K562 (cell line): ENCODE measurements around the gene SND1. TPM values are rescaled to one million over a fixed set of nuclear protein-coding genes. Genes with fewer than 3 reads are reported as not detected.

Experiments used
- ATAC-seq: fragments of 200-7000 bp; cut with Tn5 transposase; 3 replicates; pipeline ENCODE4 v1.9.1; 2020; ENCODE audit warnings: moderate library complexity
- BruUV-seq: library from RNA; stranded (reverse); fragments of 400-500 nt; replicated peaks from 2 replicates; lab custom pipeline; 2021; lab: Mats Ljungman, UMichigan
- CTCF ChIA-PET: fragments of 300-600 bp; formaldehyde crosslinking; extraction: SDS; loops from one replicate; lab custom pipeline; 2021; ENCODE audit warnings: low intra/inter-chr PET ratio; lab: Yijun Ruan, JAX
- POLR2A ChIA-PET: fragments of 300-600, 350-650 bp; sonication (Branson Sonifier 250); formaldehyde crosslinking; extraction: SDS; loops from one replicate; lab custom pipeline; 2021; ENCODE audit warnings: antibody characterized with exemption, inconsistent platforms; lab: Yijun Ruan, JAX
- DNase-seq, 4 experiments: peaks; one replicate each; pipeline versions ENCODE4 v3.0.0 to v3.0.0-alpha.2; 2011 to 2018; ENCODE audit warnings: low spot score in 3 of 4, mixed read lengths in 3 of 4; ENCODE audit errors: extremely low read depth in 1 of 4
- FAIRE-seq: peaks from 2 replicates; lab custom pipeline; 2011; peaks lifted over from hg19 to GRCh38; lab: Jason Lieb, UNC
- H2AFZ ChIP-seq: 2 replicates; pipeline ENCODE4 v1.6.0; 2011; ENCODE audit warnings: low read depth, low read length, control low read depth, inconsistent platforms
- H3K27ac ChIP-seq: fragments of 200-600 bp; 3 replicates; pipeline ENCODE4 v1.8.0; 2011; ENCODE audit warnings: low read depth, mild to moderate bottlenecking, control low read depth, inconsistent platforms, low read length, moderate library complexity, mixed read lengths; ENCODE audit errors: extremely low read depth
- H3K27me3 ChIP-seq, 2 experiments: fragments of 300-600 bp in 1 of 2; 2 replicates in 1 of 2; 3 replicates in 1 of 2; pipeline versions ENCODE4 v1.6.0 to v1.8.0; 2011; ENCODE audit warnings: inconsistent platforms in 2 of 2, low read length in 2 of 2, mild to moderate bottlenecking in 1 of 2, mixed read lengths in 1 of 2, moderate library complexity in 1 of 2; ENCODE audit not compliant: control insufficient read depth in 2 of 2, insufficient read depth in 2 of 2
- H3K36me3 ChIP-seq: fragments of 300-600 bp; 3 replicates; pipeline ENCODE4 v1.8.0; 2011; ENCODE audit warnings: mild to moderate bottlenecking, low read length, inconsistent platforms; ENCODE audit not compliant: control insufficient read depth, insufficient read depth
- H3K4me1 ChIP-seq, 2 experiments: fragments of 200-600 bp in 1 of 2; replicated peaks in 1 of 2; 2 replicates in 1 of 2; 3 replicates in 1 of 2; pipeline versions ENCODE4 v1.5.1 to v1.8.0; 2011; ENCODE audit warnings: inconsistent platforms in 2 of 2, low read length in 2 of 2, mild to moderate bottlenecking in 1 of 2, mixed read lengths in 1 of 2, moderate library complexity in 1 of 2; ENCODE audit not compliant: control insufficient read depth in 2 of 2, insufficient read depth in 2 of 2
- H3K4me2 ChIP-seq: 2 replicates; pipeline ENCODE4 v1.6.1; 2011; ENCODE audit warnings: low read length, control low read depth, inconsistent platforms, mixed read lengths; ENCODE audit not compliant: insufficient read depth
- H3K4me3 ChIP-seq: fragments of 200-600 bp; sonication (generic), shearing (Covaris generic); 2 replicates; pipeline ENCODE4 v1.5.1; 2016; ENCODE audit warnings: control low read depth, inconsistent platforms
- H3K79me2 ChIP-seq: fragments of 200-600 bp; 3 replicates; pipeline ENCODE4 v1.8.0; 2011; ENCODE audit warnings: low read length, inconsistent platforms; ENCODE audit not compliant: control insufficient read depth, insufficient read depth
- H3K9ac ChIP-seq, 2 experiments: 2 replicates each; pipeline versions ENCODE4 v1.6.0 to v1.6.1; 2011; ENCODE audit warnings: low read depth in 2 of 2, low read length in 2 of 2, control low read depth in 1 of 2, inconsistent platforms in 1 of 2, mild to moderate bottlenecking in 1 of 2, mixed read lengths in 1 of 2; ENCODE audit not compliant: insufficient read depth in 1 of 2
- H3K9me1 ChIP-seq: one replicate; pipeline ENCODE4 v1.6.0; 2011; ENCODE audit warnings: inconsistent platforms, mild to moderate bottlenecking, low read length, moderate library complexity; ENCODE audit not compliant: control insufficient read depth, insufficient read depth
- H3K9me3 ChIP-seq: replicated peaks from 2 replicates; pipeline ENCODE4 v1.5.1; 2011; ENCODE audit warnings: low read depth, low read length, inconsistent platforms; ENCODE audit not compliant: control insufficient read depth, insufficient read depth
- H4K20me1 ChIP-seq: replicated peaks from 2 replicates; pipeline ENCODE4 v1.6.1; 2011; ENCODE audit warnings: low read length, inconsistent platforms, mixed read lengths; ENCODE audit not compliant: control insufficient read depth, insufficient read depth
- ATF3 ChIP-seq, 2 experiments: fragments of 450-650 bp in 1 of 2; sonication (generic) in 1 of 2; formaldehyde crosslinking in 1 of 2; IDR thresholded peaks in 1 of 2; conservative IDR thresholded peaks in 1 of 2; 2 replicates each; pipeline versions ENCODE4 v1.6.1 to v1.8.1; 2016 to 2023; ENCODE audit warnings: mild to moderate bottlenecking in 2 of 2, moderate library complexity in 2 of 2, inconsistent platforms in 1 of 2, missing genetic modification reagents in 1 of 2
- CBFA2T3 ChIP-seq: fragments of 450-650 bp; IDR thresholded peaks from 2 replicates; pipeline ENCODE4 v1.6.1; 2017
- JUN ChIP-seq, 2 experiments: sonication (generic) in 1 of 2; formaldehyde crosslinking in 1 of 2; IDR thresholded peaks; 2 replicates each; pipeline versions ENCODE4 v1.6.1 to v1.8.0; 2012 to 2022; ENCODE audit warnings: borderline replicate concordance in 2 of 2, mild to moderate bottlenecking in 2 of 2, improper control_type of control experiment in 1 of 2, low read depth in 1 of 2, low read length in 1 of 2, missing genetic modification reagents in 1 of 2
- JUND ChIP-seq, 2 experiments: IDR thresholded peaks; 2 replicates in 1 of 2; 3 replicates in 1 of 2; pipeline ENCODE4 v1.6.1; 2011; ENCODE audit warnings: borderline replicate concordance in 2 of 2, low read depth in 2 of 2, low read length in 2 of 2, improper control_type of control experiment in 1 of 2, missing biosample characterization in 1 of 2, missing genetic modification characterization in 1 of 2, missing genetic modification reagents in 1 of 2
- MBD2 ChIP-seq: sonication (generic); IDR thresholded peaks from 2 replicates; pipeline ENCODE4 v1.6.1; 2016; ENCODE audit warnings: low read depth, borderline replicate concordance
- NR2C2 ChIP-seq, 2 experiments: fragments of 200-800 bp in 1 of 2; sonication (Bioruptor generic) in 1 of 2; sonication (generic) in 1 of 2; formaldehyde crosslinking in 1 of 2; IDR thresholded peaks; 2 replicates each; pipeline versions ENCODE4 v1.6.1 to v1.8.0; 2016 to 2022; ENCODE audit warnings: mild to moderate bottlenecking in 1 of 2, missing compliant biosample characterization in 1 of 2, missing genetic modification characterization in 1 of 2, missing genetic modification reagents in 1 of 2
- PYGO2 ChIP-seq: fragments of 450-650 bp; IDR thresholded peaks from 2 replicates; pipeline ENCODE4 v1.6.1; 2016; ENCODE audit warnings: mild to moderate bottlenecking, missing genetic modification characterization, moderate library complexity, missing compliant biosample characterization
- TCF3 ChIP-seq: sonication (generic); formaldehyde crosslinking; IDR thresholded peaks from 2 replicates; pipeline ENCODE4 v1.4.0; 2020; ENCODE audit warnings: mild to moderate bottlenecking, missing genetic modification reagents
- TEAD4 ChIP-seq, 2 experiments: sonication (generic) in 1 of 2; formaldehyde crosslinking in 1 of 2; IDR thresholded peaks; 2 replicates each; pipeline versions ENCODE4 v1.6.1 to v1.8.0; 2012 to 2022; ENCODE audit warnings: borderline replicate concordance in 1 of 2, inconsistent platforms in 1 of 2, low read length in 1 of 2, mild to moderate bottlenecking in 1 of 2, missing genetic modification reagents in 1 of 2
- ZBTB33 ChIP-seq: sonication (generic); formaldehyde crosslinking; IDR thresholded peaks from 2 replicates; pipeline ENCODE4 v1.8.1; 2023; ENCODE audit warnings: mild to moderate bottlenecking, missing genetic modification reagents
- ZBTB8A ChIP-seq: fragments of 450-650 bp; IDR thresholded peaks from 2 replicates; pipeline ENCODE4 v1.6.1; 2018; ENCODE audit warnings: mild to moderate bottlenecking, moderate library complexity; ENCODE audit not compliant: partially characterized antibody
- WGBS: fragments of 100-300 bp; shearing (Covaris generic); methylation state at CpG from one replicate; pipeline ENCODE4 v1.1.6; 2016; ENCODE audit warnings: low coverage, mixed read lengths; ENCODE audit not compliant: insufficient coverage; ENCODE audit errors: missing lambda C conversion rate; 5-methylcytosine and 5-hydroxymethylcytosine counted together
- in situ Hi-C: fragments of 300-500 bp; cut with MboI; formaldehyde crosslinking; loops from 4 replicates; pipeline ENCODE4 v1.15.0; 2018; ENCODE audit warnings: inconsistent platforms, mixed read lengths
- intact Hi-C: fragments of 100-400 bp; cut with micrococcal nuclease; formaldehyde crosslinking; loops from 2 replicates; pipeline ENCODE4 v1.14.2; 2022
- polyA plus RNA-seq, 8 experiments: library from polyadenylated mRNA; depleted of rRNA in 4 of 8; stranded (reverse) in 5 of 8; unstranded in 3 of 8; fragments of >200 nt; fragmentation: Nextera tagmentation in 2 of 8; fragmentation: Illumina TruSeq in 1 of 8; extraction: Ambion mirVana in 2 of 8; extraction: Trizol in 1 of 8; gene quantifications; 2 replicates each; pipeline versions ENCODE4 v1.2.1 to v1.2.3, GENCODE V29; 2011 to 2014; ENCODE audit warnings: inconsistent platforms in 1 of 8, missing spikeins in 1 of 8
- total RNA-seq, 7 experiments: library from RNA; depleted of rRNA in 6 of 7; stranded (reverse); fragments of >200 nt in 6 of 7; fragmentation: Illumina TruSeq in 2 of 7; extraction: Trizol in 2 of 7; gene quantifications; 2 replicates each; pipeline versions ENCODE4 v1.2.1 to v1.2.3, GENCODE V29; 2011 to 2021; ENCODE audit warnings: low replicate concordance in 1 of 7

Gene SND1
- total and polyA plus RNA-seq, 9 of the 15 experiments (the other 6 are each of a cell fraction or from before 2014, with no cell fraction given): 46.5 to 307 (median 191) TPM

- peaks cover 15% of the 10 kb centered on the region for H3K9me1 ChIP-seq
- no peaks in the 10 kb centered on the region; the same call in 1 of the 2 replicates for H4K20me1 ChIP-seq
- H3K79me2 ChIP-seq: peaks cover 22% of the 10 kb centered on the region
- POLR2A ChIA-PET: interaction anchor here (1.3 to 1.7 kb wide), 2 partner anchors 16 to 48 kb away, joined by 3 to 4 read pairs; no protein-coding TSS in a partner anchor
- H3K4me1 ChIP-seq: peaks cover 3 to 21% of the 10 kb centered on the region in 2 experiments; a peak in 4 of 5 replicates
- DNase-seq (peak in 2 of 4 experiments; percentile 37 to 57), ATAC-seq (peak; percentile 71), FAIRE-seq (peak; percentile 29)
- H3K36me3 ChIP-seq: peaks cover 69% of the 10 kb centered on the region
- CTCF ChIA-PET: no interaction called here
- in situ Hi-C loops: no loop called here
- H3K9me3 ChIP-seq: no peaks in the 10 kb centered on the region
- no peak overlapping the region; the same call in 2 of the 3 replicates for H3K27ac ChIP-seq
- intact Hi-C loops: no loop called here
- no peak overlapping the region for H3K4me2 ChIP-seq
- H2AFZ ChIP-seq: no peak overlapping the region
- no peak overlapping the region for H3K9ac ChIP-seq
- no peak overlapping the region for H3K4me3 ChIP-seq
- TSS peak; percentile 12 for BruUV-seq
- H3K27me3 ChIP-seq: no peaks in the 10 kb centered on the region
- WGBS: 55% methylated on average over 6 of the region's 6 CpGs
- TF ChIP-seq ZBTB33 (CRISPR knock-in tag) (no peak), JUND (IDR thresholded peaks at IDR 0.05; ENCODE audit: borderline replicate concordance, low read depth, low read length) (peak; percentile 78; the same call in 1 of the 2 replicates), JUND (tag; IDR thresholded peaks at IDR 0.05; ENCODE audit: borderline replicate concordance, low read depth, low read length) (peak; percentile 69; the same call in 2 of the 3 replicates), PYGO2 (no peak), JUN (IDR thresholded peaks at IDR 0.05; ENCODE audit: borderline replicate concordance, low read depth, low read length) (peak; percentile 47; the same call in 1 of the 2 replicates), JUN (CRISPR knock-in tag; IDR thresholded peaks at IDR 0.05; ENCODE audit: borderline replicate concordance) (no peak), NR2C2 (CRISPR knock-in tag; IDR thresholded peaks at IDR 0.05) (no peak), NR2C2 (tag; IDR thresholded peaks at IDR 0.05) (no peak), CBFA2T3 (peak; percentile 35), MBD2 (no peak), TEAD4 (IDR thresholded peaks at IDR 0.05; ENCODE audit: low read length) (no peak), TEAD4 (CRISPR knock-in tag; IDR thresholded peaks at IDR 0.05; ENCODE audit: borderline replicate concordance) (no peak), TCF3 (CRISPR knock-in tag) (0 out of 2 replicates have a peak, but pooled peaks have one; percentile 9), ZBTB8A (no peak), ATF3 (IDR thresholded peaks at IDR 0.05) (0 out of 2 replicates have a peak, but pooled peaks have one; percentile 49), ATF3 (CRISPR knock-in tag; conservative IDR thresholded peaks at IDR 0.05) (no peak)
Measured at GRCh38 chr7:127907110-127908040, 255.4 kb downstream of the SND1 start.
